B cell (primary cell): ENCODE data around the gene CCDC191. TPM values are rescaled to one million over a fixed set of nuclear protein-coding genes. Genes with fewer than 3 reads are reported as not detected.

Experiments used
- ATAC-seq: fragments of 200-7000 bp; cut with Tn5 transposase; one replicate; pipeline ENCODE4 v1.10.0; 2021; ENCODE audit warnings: low read depth, mild to moderate bottlenecking, moderate number of reproducible peaks, moderate library complexity
- CTCF ChIA-PET: fragments of 350-600 bp; sonication (Branson Sonifier 250); formaldehyde crosslinking; loops from one replicate; lab custom pipeline; 2021; ENCODE audit warnings: antibody characterized with exemption, inconsistent platforms; lab: Charles Lee
- POLR2A ChIA-PET: fragments of 350-600 bp; sonication (Branson Sonifier 250); formaldehyde crosslinking; loops from one replicate; lab custom pipeline; 2021; ENCODE audit warnings: antibody characterized with exemption; lab: Charles Lee
- DNase-seq: peaks from one replicate; pipeline ENCODE4 v3.0.0; 2013
- H2AFZ ChIP-seq: 2 replicates; pipeline ENCODE4 v1.6.1; 2012; ENCODE audit warnings: mild to moderate bottlenecking, low read depth, low read length; ENCODE audit not compliant: insufficient read depth, poor library complexity, severe bottlenecking
- H3K27ac ChIP-seq, 2 donors: 1 replicate in 1 of 2; 2 replicates in 1 of 2; pipeline ENCODE4 v1.5.1; 2012 to 2013; ENCODE audit warnings: low read length in 2 of 2, mild to moderate bottlenecking in 2 of 2, moderate library complexity in 1 of 2
- H3K27me3 ChIP-seq, 4 experiments: fragments of 200-600 bp in 1 of 4; sonication (generic) in 1 of 4; replicated peaks in 1 of 4; 1 replicate in 2 of 4; 2 replicates in 2 of 4; pipeline versions ENCODE4 v1.6.1 to v1.7.0; 2013 to 2016; ENCODE audit warnings: low read length in 3 of 4, mild to moderate bottlenecking in 2 of 4, mixed read lengths in 1 of 4, moderate library complexity in 1 of 4; ENCODE audit not compliant: insufficient read depth in 4 of 4, control insufficient read depth in 3 of 4; ENCODE audit errors: control extremely low read depth in 1 of 4
- H3K36me3 ChIP-seq, 2 experiments: replicated peaks in 1 of 2; 1 replicate in 1 of 2; 2 replicates in 1 of 2; pipeline versions ENCODE4 v1.6.1 to v1.7.1; 2013; ENCODE audit warnings: low read length in 1 of 2; ENCODE audit not compliant: insufficient read depth in 2 of 2, control insufficient read depth in 1 of 2; ENCODE audit errors: control extremely low read depth in 1 of 2, extremely low read depth in 1 of 2
- H3K4me1 ChIP-seq, 2 donors: fragments of 200-600 bp in 1 of 2; sonication (generic) in 1 of 2; 1 replicate in 1 of 2; 2 replicates in 1 of 2; pipeline versions ENCODE4 v1.5.1 to v1.6.1; 2013 to 2017; ENCODE audit warnings: low read length in 2 of 2; ENCODE audit not compliant: control insufficient read depth in 2 of 2, insufficient read depth in 2 of 2
- H3K4me2 ChIP-seq: replicated peaks from 2 replicates; pipeline ENCODE3; 2012; ENCODE audit warnings: mild to moderate bottlenecking, low read depth, low read length; ENCODE audit not compliant: poor library complexity, severe bottlenecking
- H3K4me3 ChIP-seq, 5 experiments: fragments of 200-600 bp in 1 of 5; sonication (generic) in 1 of 5; 1 replicate in 3 of 5; 2 replicates in 2 of 5; pipeline versions ENCODE4 v1.5.1 to v1.7.0; 2011 to 2016; ENCODE audit warnings: low read length in 4 of 5, mild to moderate bottlenecking in 4 of 5, low read depth in 2 of 5, control low read depth in 1 of 5, moderate library complexity in 1 of 5; ENCODE audit not compliant: insufficient read depth in 1 of 5; ENCODE audit errors: control extremely low read depth in 1 of 5, extremely low read depth in 1 of 5
- H3K79me2 ChIP-seq: fragments of 200-600 bp; sonication (generic); one replicate; pipeline ENCODE4 v1.6.0; 2016; ENCODE audit warnings: low read length; ENCODE audit not compliant: control insufficient read depth, insufficient read depth
- H3K9ac ChIP-seq: fragments of 200-600 bp; sonication (generic); 2 replicates; pipeline ENCODE4 v1.6.1; 2017; ENCODE audit warnings: mild to moderate bottlenecking, low read length, moderate library complexity
- H3K9me3 ChIP-seq, 3 donors: one replicate each; pipeline versions ENCODE4 v1.6.1 to v1.7.1; 2013; ENCODE audit warnings: low read length in 2 of 3; ENCODE audit not compliant: control insufficient read depth in 2 of 3, insufficient read depth in 1 of 3; ENCODE audit errors: control extremely low read depth in 1 of 3
- H4K20me1 ChIP-seq: 2 replicates; pipeline ENCODE4 v1.6.0; 2012; ENCODE audit warnings: mild to moderate bottlenecking, low read length; ENCODE audit not compliant: insufficient read depth, control insufficient read depth, poor library complexity, severe bottlenecking
- H3K27ac Mint-ChIP-seq: one replicate; pipeline ENCODE4 v1.8.0; 2021; ENCODE audit warnings: mixed read lengths
- H3K27me3 Mint-ChIP-seq: one replicate; pipeline ENCODE4 v1.8.0; 2021; ENCODE audit warnings: mixed read lengths
- H3K4me1 Mint-ChIP-seq: one replicate; pipeline ENCODE4 v1.8.0; 2021; ENCODE audit warnings: mixed read lengths
- H3K4me3 Mint-ChIP-seq: one replicate; pipeline ENCODE4 v1.8.0; 2021; ENCODE audit warnings: mixed read lengths
- H3K9me3 Mint-ChIP-seq: one replicate; pipeline ENCODE4 v1.8.0; 2022; ENCODE audit warnings: mixed read lengths; ENCODE audit not compliant: insufficient read depth
- EZH2 ChIP-seq: IDR thresholded peaks from 2 replicates; pipeline ENCODE4 v1.6.1; 2012; ENCODE audit warnings: borderline replicate concordance, low read depth, mild to moderate bottlenecking, moderate library complexity, low read length; ENCODE audit not compliant: insufficient read depth, poor library complexity, severe bottlenecking
- WGBS: methylation state at CpG from one replicate; pipeline ENCODE4 v1.1.5; 2013; ENCODE audit warnings: missing lambda C conversion rate; ENCODE audit not compliant: insufficient coverage; 5-methylcytosine and 5-hydroxymethylcytosine counted together
- intact Hi-C: fragments of 100-400 bp; cut with micrococcal nuclease; formaldehyde crosslinking; loops from one replicate; pipeline ENCODE4 v1.10.0; 2022
- polyA plus RNA-seq: library from polyadenylated mRNA; depleted of rRNA; stranded (reverse); fragments of >200 nt; gene quantifications from 2 replicates; pipeline ENCODE4 v1.2.3, GENCODE V29; 2012
- total RNA-seq, 2 donors: library from RNA; stranded (reverse); fragments of 120-200 nt in 1 of 2; gene quantifications; 1 replicate in 1 of 2; 2 replicates in 1 of 2; pipeline versions ENCODE4 v1.2.3 to v1.2.4, GENCODE V29; 2013 to 2022
- TF ChIP-seq, protein P1 (sequence below): fragments of 200-600 bp; IDR thresholded peaks from one replicate; pipeline ENCODE4 v1.8.0; 2022; ENCODE audit warnings: antibody characterized with exemption, mild to moderate bottlenecking

Gene CCDC191
- total and polyA plus RNA-seq, 2 donors (not counting 1 experiment from before 2014, with no cell fraction given), result 26.7 to 47.9 TPM

DNA sequence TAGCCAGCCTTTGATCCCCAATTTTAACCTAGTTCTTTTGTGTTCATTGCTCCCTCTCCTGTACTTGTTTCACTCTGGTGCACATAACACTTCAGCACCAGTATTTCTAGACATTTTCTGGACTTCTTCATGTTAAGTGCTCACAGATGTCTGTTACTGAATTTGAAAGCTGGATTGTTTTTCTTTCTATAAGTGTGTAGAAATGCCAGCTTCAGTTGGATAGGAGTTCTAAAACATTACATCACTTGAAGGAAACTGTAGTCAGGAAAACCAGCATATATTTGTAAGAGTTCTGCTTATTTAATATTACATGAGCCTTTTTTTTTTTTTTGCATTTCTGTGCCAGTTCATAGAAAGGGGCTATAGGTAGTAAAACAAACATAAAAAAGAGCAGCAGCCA lies 21.8 kb upstream of the CCDC191 start:
- H3K4me2 ChIP-seq, result no peak overlapping the region
- no peaks in the 10 kb centered on the region for H3K9me3 Mint-ChIP-seq
- no peaks in the 10 kb centered on the region for H3K27me3 ChIP-seq
- intact Hi-C loops, result no loop called here
- DNase-seq (no peak), ATAC-seq (no peak)
- H3K4me1 Mint-ChIP-seq, result no peaks in the 10 kb centered on the region
- H3K4me3 ChIP-seq, result no peak overlapping the region
- H3K9me3 ChIP-seq, result no peaks in the 10 kb centered on the region
- H3K27ac Mint-ChIP-seq, result no peak overlapping the region
- TF ChIP-seq EZH2, result no peak
- TF ChIP-seq, protein P1, sequence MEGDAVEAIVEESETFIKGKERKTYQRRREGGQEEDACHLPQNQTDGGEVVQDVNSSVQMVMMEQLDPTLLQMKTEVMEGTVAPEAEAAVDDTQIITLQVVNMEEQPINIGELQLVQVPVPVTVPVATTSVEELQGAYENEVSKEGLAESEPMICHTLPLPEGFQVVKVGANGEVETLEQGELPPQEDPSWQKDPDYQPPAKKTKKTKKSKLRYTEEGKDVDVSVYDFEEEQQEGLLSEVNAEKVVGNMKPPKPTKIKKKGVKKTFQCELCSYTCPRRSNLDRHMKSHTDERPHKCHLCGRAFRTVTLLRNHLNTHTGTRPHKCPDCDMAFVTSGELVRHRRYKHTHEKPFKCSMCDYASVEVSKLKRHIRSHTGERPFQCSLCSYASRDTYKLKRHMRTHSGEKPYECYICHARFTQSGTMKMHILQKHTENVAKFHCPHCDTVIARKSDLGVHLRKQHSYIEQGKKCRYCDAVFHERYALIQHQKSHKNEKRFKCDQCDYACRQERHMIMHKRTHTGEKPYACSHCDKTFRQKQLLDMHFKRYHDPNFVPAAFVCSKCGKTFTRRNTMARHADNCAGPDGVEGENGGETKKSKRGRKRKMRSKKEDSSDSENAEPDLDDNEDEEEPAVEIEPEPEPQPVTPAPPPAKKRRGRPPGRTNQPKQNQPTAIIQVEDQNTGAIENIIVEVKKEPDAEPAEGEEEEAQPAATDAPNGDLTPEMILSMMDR, result no peak
- H3K36me3 ChIP-seq, result peaks cover 12 to 91% of the 10 kb centered on the region in 2 experiments
- no peak overlapping the region for H3K27ac ChIP-seq
- POLR2A ChIA-PET, result no interaction called here
- no peak overlapping the region for H3K9ac ChIP-seq
- no peaks in the 10 kb centered on the region for H3K27me3 Mint-ChIP-seq
- no peaks in the 10 kb centered on the region for H4K20me1 ChIP-seq
- CTCF ChIA-PET, result interaction anchor here (0.6 to 1.5 kb wide), 2 partner anchors 73 to 166 kb away, joined by 3 to 4 read pairs; no protein-coding TSS in a partner anchor
- no peaks in the 10 kb centered on the region for H3K79me2 ChIP-seq
- H2AFZ ChIP-seq, result no peak overlapping the region
- H3K4me3 Mint-ChIP-seq, result no peak overlapping the region
- H3K4me1 ChIP-seq, result no peaks in the 10 kb centered on the region

DNA sequence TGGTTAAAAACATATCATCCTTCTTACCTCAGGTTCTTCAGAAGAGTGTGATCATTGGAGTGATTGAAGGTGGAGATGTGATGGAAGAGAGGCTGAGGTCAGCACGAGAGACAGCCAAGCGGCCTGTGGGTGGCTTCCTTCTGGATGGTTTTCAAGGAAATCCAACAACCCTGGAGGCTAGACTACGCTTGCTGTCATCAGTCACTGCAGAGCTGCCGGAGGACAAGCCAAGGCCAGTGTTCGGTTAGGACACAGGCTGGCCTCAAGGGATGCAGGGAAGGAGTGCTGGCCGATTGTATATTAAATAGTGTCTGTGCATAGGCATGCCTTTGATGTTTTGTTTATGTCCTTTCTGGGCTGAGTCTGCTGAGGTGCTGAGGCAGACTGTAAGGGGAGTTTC lies 20.4 kb upstream of the CCDC191 start:
- Histone ChIP-seq H4K20me1 (no peaks in the 10 kb centered on the region), H2AFZ (no peak overlapping the region), H3K27me3 (no peaks in the 10 kb centered on the region), H3K27ac (no peak overlapping the region), H3K9ac (no peak overlapping the region), H3K36me3 (peaks cover 14 to 91% of the 10 kb centered on the region in 2 experiments), H3K4me3 (no peak overlapping the region), H3K4me1 (no peaks in the 10 kb centered on the region), H3K9me3 (no peaks in the 10 kb centered on the region), H3K79me2 (peaks cover 4% of the 10 kb centered on the region), H3K4me2 (no peak overlapping the region)
- CTCF ChIA-PET, result no interaction called here
- no peak overlapping the region for H3K27ac Mint-ChIP-seq
- no peaks in the 10 kb centered on the region for H3K27me3 Mint-ChIP-seq
- POLR2A ChIA-PET, result no interaction called here
- intact Hi-C loops, result no loop called here
- ATAC-seq (no peak), DNase-seq (no peak)
- H3K4me1 Mint-ChIP-seq, result no peaks in the 10 kb centered on the region
- H3K9me3 Mint-ChIP-seq, result no peaks in the 10 kb centered on the region
- WGBS, result 99% methylated on average over 6 of the region's 6 CpGs
- TF ChIP-seq EZH2, result no peak
- TF ChIP-seq, protein P1, result no peak
- no peak overlapping the region for H3K4me3 Mint-ChIP-seq
